HCT116 (cell line): ENCODE data around the gene HRH3. TPM values are rescaled to one million over a fixed set of nuclear protein-coding genes. Genes with fewer than 3 reads are reported as not detected.

ENCODE experiments used
- ATAC-seq: fragments of 200-7000 bp; cut with Tn5 transposase; 2 replicates; pipeline ENCODE4 v1.9.1; 2020; ENCODE audit warnings: mild to moderate bottlenecking, moderate library complexity
- BruUV-seq: library from RNA; stranded (reverse); fragments of 400-500 nt; replicated peaks from 2 replicates; lab custom pipeline; 2021; lab: Mats Ljungman, UMichigan
- CTCF ChIA-PET: fragments of 300-600 bp; sonication (Branson Sonifier 250); formaldehyde crosslinking; loops from one replicate; lab custom pipeline; 2021; ENCODE audit warnings: antibody characterized with exemption; lab: Charles Lee
- POLR2A ChIA-PET: fragments of 300-600, 350-600 bp; sonication (Branson Sonifier 250); formaldehyde crosslinking; loops from one replicate; lab custom pipeline; 2021; ENCODE audit warnings: antibody characterized with exemption; lab: Charles Lee
- RAD21 ChIA-PET, 2 experiments: fragments of 300-600 bp; sonication (Branson Sonifier 250); formaldehyde crosslinking; loops; one replicate each; lab custom pipeline; 2023; ENCODE audit warnings: low total read pairs in 2 of 2; ENCODE audit not compliant: uncharacterized antibody in 2 of 2, unreplicated experiment in 2 of 2, low non-redundant PET in 1 of 2; lab: Charles Lee
- DNase-seq: peaks from one replicate; pipeline ENCODE4 v3.0.0-alpha.2; 2010; ENCODE audit warnings: low read depth, low spot score
- H2AFZ ChIP-seq: fragments of 200-600 bp; shearing (Covaris generic), sonication (generic); 2 replicates; pipeline ENCODE4 v1.6.1; 2017; ENCODE audit warnings: low read depth, mixed run types, mixed read lengths, antibody characterized with exemption, low read length; ENCODE audit not compliant: poor library complexity, severe bottlenecking
- H3K27ac ChIP-seq: 2 replicates; pipeline ENCODE4 v1.5.1; 2012; ENCODE audit warnings: low read depth, low read length
- H3K27me3 ChIP-seq: fragments of 200-600 bp; sonication (generic); 2 replicates; pipeline ENCODE4 v1.6.1; 2016; ENCODE audit warnings: mixed run types, low read length, mixed read lengths; ENCODE audit not compliant: insufficient read depth
- H3K36me3 ChIP-seq, 2 experiments: fragments of 200-500 bp in 1 of 2; fragments of 200-600 bp in 1 of 2; sonication (Bioruptor generic) in 1 of 2; sonication (generic) in 1 of 2; 2 replicates each; pipeline versions ENCODE4 v1.5.1 to v1.6.1; 2014 to 2016; ENCODE audit warnings: low read length in 2 of 2, inconsistent platforms in 1 of 2, mixed read lengths in 1 of 2, mixed run types in 1 of 2; ENCODE audit not compliant: insufficient read depth in 2 of 2, control insufficient read depth in 1 of 2
- H3K4me1 ChIP-seq, 2 experiments: fragments of 200-600 bp in 1 of 2; sonication (generic) in 1 of 2; 2 replicates each; pipeline versions ENCODE4 v1.5.1 to v1.6.1; 2012 to 2017; ENCODE audit warnings: low read length in 2 of 2, inconsistent platforms in 1 of 2, mild to moderate bottlenecking in 1 of 2, mixed read lengths in 1 of 2, mixed run types in 1 of 2, moderate library complexity in 1 of 2; ENCODE audit not compliant: insufficient read depth in 2 of 2, control insufficient read depth in 1 of 2
- H3K4me2 ChIP-seq: fragments of 200-600 bp; sonication (generic); 2 replicates; pipeline ENCODE4 v1.6.1; 2017; ENCODE audit warnings: mixed run types, low read length, mixed read lengths
- H3K4me3 ChIP-seq, 2 experiments: fragments of 200-600 bp in 1 of 2; sonication (generic) in 1 of 2; replicated peaks in 1 of 2; 2 replicates each; pipeline ENCODE4 v1.5.1; 2011 to 2016; ENCODE audit warnings: low read length in 2 of 2, control low read depth in 1 of 2, low read depth in 1 of 2, mild to moderate bottlenecking in 1 of 2, mixed read lengths in 1 of 2, mixed run types in 1 of 2
- H3K79me2 ChIP-seq: fragments of 200-600 bp; sonication (generic); 2 replicates; pipeline ENCODE4 v1.6.1; 2017; ENCODE audit warnings: mild to moderate bottlenecking, mixed run types, low read length, moderate library complexity, mixed read lengths; ENCODE audit not compliant: insufficient read depth
- H3K9ac ChIP-seq: fragments of 200-600 bp; sonication (generic); 2 replicates; pipeline ENCODE4 v1.6.1; 2016; ENCODE audit warnings: low read length, mixed read lengths
- H3K9me2 ChIP-seq: fragments of 200-600 bp; sonication (generic), shearing (Covaris generic); 2 replicates; pipeline ENCODE4 v1.6.1; 2017; ENCODE audit warnings: mixed run types, mild to moderate bottlenecking, moderate library complexity; ENCODE audit not compliant: insufficient read depth
- H3K9me3 ChIP-seq, 2 experiments: fragments of 200-500 bp in 1 of 2; fragments of 200-600 bp in 1 of 2; sonication (Bioruptor generic) in 1 of 2; sonication (generic) in 1 of 2; 2 replicates each; pipeline ENCODE4 v1.6.1; 2014 to 2017; ENCODE audit warnings: low read length in 2 of 2, mixed read lengths in 2 of 2, inconsistent platforms in 1 of 2, low read depth in 1 of 2, mild to moderate bottlenecking in 1 of 2, mixed run types in 1 of 2, moderate library complexity in 1 of 2; ENCODE audit not compliant: control insufficient read depth in 1 of 2, insufficient read depth in 1 of 2
- H4K20me1 ChIP-seq: fragments of 200-600 bp; sonication (generic), shearing (Covaris generic); 2 replicates; pipeline ENCODE4 v1.6.1; 2017; ENCODE audit warnings: mixed run types, mild to moderate bottlenecking, moderate library complexity; ENCODE audit not compliant: insufficient read depth
- CBX3 ChIP-seq: IDR thresholded peaks from 2 replicates; pipeline ENCODE4 v1.6.1; 2012; ENCODE audit warnings: low read depth
- CEBPB ChIP-seq: IDR thresholded peaks from 2 replicates; pipeline ENCODE4 v1.6.1; 2012; ENCODE audit warnings: low read depth
- CTCF ChIP-seq, 3 experiments: fragments of 200-600 bp in 1 of 3; sonication (generic) in 1 of 3; IDR thresholded peaks in 2 of 3; conservative IDR thresholded peaks in 1 of 3; 2 replicates each; pipeline ENCODE4 v1.5.1; 2012 to 2017; ENCODE audit warnings: low read depth in 2 of 3, low read length in 2 of 3, antibody characterized with exemption in 1 of 3, borderline replicate concordance in 1 of 3, control low read depth in 1 of 3, mild to moderate bottlenecking in 1 of 3, mixed read lengths in 1 of 3, mixed run types in 1 of 3, moderate library complexity in 1 of 3; ENCODE audit not compliant: insufficient read depth in 1 of 3
- ELF1 ChIP-seq: IDR thresholded peaks from 2 replicates; pipeline ENCODE4 v1.6.1; 2012; ENCODE audit warnings: low read depth, borderline replicate concordance
- FOSL1 ChIP-seq: IDR thresholded peaks from 2 replicates; pipeline ENCODE4 v1.6.1; 2012; ENCODE audit warnings: low read depth
- MAX ChIP-seq: IDR thresholded peaks from 2 replicates; pipeline ENCODE4 v1.6.1; 2012
- POLR2A ChIP-seq: IDR thresholded peaks from 2 replicates; pipeline ENCODE4 v1.7.0; 2011; ENCODE audit warnings: borderline replicate concordance; ENCODE audit not compliant: insufficient read depth, insufficient read length; ENCODE audit errors: extremely low read depth
- POLR2AphosphoS5 ChIP-seq: IDR thresholded peaks from 2 replicates; pipeline ENCODE4 v1.6.1; 2011; ENCODE audit warnings: mild to moderate bottlenecking, low read depth, low read length, moderate library complexity
- RAD21 ChIP-seq: IDR thresholded peaks from 2 replicates; pipeline ENCODE4 v1.6.1; 2012; ENCODE audit warnings: low read depth, mild to moderate bottlenecking
- SRF ChIP-seq: IDR thresholded peaks from 2 replicates; pipeline ENCODE4 v1.6.1; 2012; ENCODE audit warnings: low read depth
- ZNF274 ChIP-seq: fragments of 200-500 bp; sonication (Bioruptor generic); IDR thresholded peaks from 2 replicates; pipeline ENCODE4 v1.6.1; 2014; ENCODE audit warnings: mild to moderate bottlenecking, low read depth, low read length, inconsistent platforms
- intact Hi-C: fragments of 100-400 bp; cut with micrococcal nuclease; formaldehyde crosslinking; loops from 2 replicates; pipeline ENCODE4 v1.10.0; 2022
- total RNA-seq: library from RNA; stranded (reverse); gene quantifications from one replicate; pipeline ENCODE4 v1.2.1, GENCODE V29; 2021; ENCODE audit not compliant: unreplicated experiment

HRH3 gene
- total RNA-seq, 1 experiment from 2014 or later: not detected

- TF ChIP-seq CTCF (IDR thresholded peaks at IDR 0.05 in 2 of 3, conservative IDR thresholded peaks at IDR 0.05 in 1 of 3; ENCODE audit: borderline replicate concordance in 1 of 3, insufficient read depth in 1 of 3, low read depth in 2 of 3, low read length in 2 of 3) (no peak), RAD21 (no peak), POLR2A (no peak), CBX3 (no peak), FOSL1 (no peak)
Measured at GRCh38 chr20:62235001-62235776, 15.1 kb upstream of the HRH3 start (continued).

- RAD21 ChIA-PET: no interaction called here
- H3K79me2 ChIP-seq: peaks cover 5% of the 10 kb centered on the region
- H3K4me3 ChIP-seq: no peak overlapping the region
Measured at GRCh38 chr20:62234339-62234738, 14.3 kb upstream of the HRH3 start.

More at GRCh38 chr20:62234339-62234738, 14.3 kb upstream of the HRH3 start:
- ATAC-seq (no peak), DNase-seq (no peak)
- no peak for TF ChIP-seq ELF1
- TF ChIP-seq MAX: no peak
- TF ChIP-seq SRF: no peak
- no peak for TF ChIP-seq POLR2AphosphoS5
- TF ChIP-seq CTCF (IDR thresholded peaks at IDR 0.05 in 2 of 3, conservative IDR thresholded peaks at IDR 0.05 in 1 of 3; ENCODE audit: borderline replicate concordance in 1 of 3, insufficient read depth in 1 of 3, low read depth in 2 of 3, low read length in 2 of 3): no peak
- no peak for TF ChIP-seq CBX3
- TF ChIP-seq CEBPB: no peak
- TF ChIP-seq FOSL1: no peak
- TF ChIP-seq ZNF274: no peak
- peaks cover 5 to 26% of the 10 kb centered on the region in 2 experiments; a peak in 3 of 4 replicates for H3K4me1 ChIP-seq
- ChIA-PET POLR2A (no interaction called here), CTCF (no interaction called here)
- intact Hi-C loops: no loop called here
- H3K9ac ChIP-seq: no peak overlapping the region
- H3K4me2 ChIP-seq: no peak overlapping the region; the same call in 1 of the 2 replicates
- H3K27me3 ChIP-seq: no peaks in the 10 kb centered on the region
- no TSS peak for BruUV-seq
- no peaks in the 10 kb centered on the region for H3K9me3 ChIP-seq
- H2AFZ ChIP-seq: no peak overlapping the region
- no peaks in the 10 kb centered on the region for H4K20me1 ChIP-seq
- no peaks in the 10 kb centered on the region for H3K36me3 ChIP-seq
- no peak overlapping the region for H3K27ac ChIP-seq
- H3K9me2 ChIP-seq: no peaks in the 10 kb centered on the region
